HepG2 (cell line): ENCODE measurements around the gene KAT2A. TPM values are rescaled to one million over a fixed set of nuclear protein-coding genes. Genes with fewer than 3 reads are reported as not detected.
A peak's percentile ranks its signal among the peaks of the same experiment; 100 is the strongest.

Experiments used
- ATAC-seq: fragments of 200-7000 bp; cut with Tn5 transposase; 3 replicates; pipeline ENCODE4 v1.9.1; 2020; ENCODE audit warnings: mild to moderate bottlenecking, moderate library complexity
- BruUV-seq: library from RNA; stranded (reverse); fragments of 400-500 nt; replicated peaks from 2 replicates; lab custom pipeline; 2021; lab: Mats Ljungman, UMichigan
- CTCF ChIA-PET: fragments of 300-600 bp; formaldehyde crosslinking; extraction: SDS; loops from one replicate; lab custom pipeline; 2021; ENCODE audit warnings: low total read pairs, inconsistent platforms, low intra/inter-chr PET ratio; lab: Yijun Ruan, JAX
- POLR2A ChIA-PET: fragments of 350-600 bp; sonication (Branson Sonifier 250); formaldehyde crosslinking; loops from one replicate; lab custom pipeline; 2020; ENCODE audit warnings: antibody characterized with exemption, inconsistent platforms; lab: Yijun Ruan, JAX
- DNase-seq: peaks from one replicate; pipeline ENCODE4 v3.0.0-alpha.2; 2015; ENCODE audit warnings: low spot score
- FAIRE-seq: peaks from 3 replicates; lab custom pipeline; 2011; peaks lifted over from hg19 to GRCh38; lab: Jason Lieb, UNC
- H2AFZ ChIP-seq: one replicate; pipeline ENCODE4 v1.6.1; 2011; ENCODE audit warnings: low read length, inconsistent platforms
- H3K27ac ChIP-seq: fragments of 300-600 bp; 3 replicates; pipeline ENCODE4 v1.8.0; 2011; ENCODE audit warnings: mixed run types, mild to moderate bottlenecking, mixed read lengths, low read length, inconsistent platforms; ENCODE audit not compliant: insufficient read depth; ENCODE audit errors: extremely low read length
- H3K27me3 ChIP-seq, 2 experiments: fragments of 200-600 bp in 1 of 2; 2 replicates in 1 of 2; 3 replicates in 1 of 2; pipeline versions ENCODE4 v1.6.0 to v1.8.0; 2011; ENCODE audit warnings: low read length in 2 of 2, mild to moderate bottlenecking in 2 of 2, moderate library complexity in 2 of 2, inconsistent platforms in 1 of 2; ENCODE audit not compliant: insufficient read depth in 2 of 2, control insufficient read depth in 1 of 2
- H3K36me3 ChIP-seq, 2 experiments: fragments of 200-600 bp in 1 of 2; replicated peaks in 1 of 2; 2 replicates in 1 of 2; 3 replicates in 1 of 2; pipeline versions ENCODE4 v1.5.1 to v1.8.0; 2011; ENCODE audit warnings: low read length in 2 of 2, inconsistent platforms in 1 of 2; ENCODE audit not compliant: insufficient read depth in 2 of 2, control insufficient read depth in 1 of 2
- H3K4me1 ChIP-seq: 2 replicates; pipeline ENCODE4 v1.5.1; 2012; ENCODE audit warnings: low read length, inconsistent platforms; ENCODE audit not compliant: insufficient read depth
- H3K4me2 ChIP-seq: 2 replicates; pipeline ENCODE4 v1.6.0; 2011; ENCODE audit warnings: low read depth, low read length, inconsistent platforms
- H3K4me3 ChIP-seq, 3 experiments: fragments of 200-600 bp in 1 of 3; sonication (generic), shearing (Covaris generic) in 1 of 3; replicated peaks in 1 of 3; 2 replicates each; pipeline ENCODE4 v1.5.1; 2011 to 2016; ENCODE audit warnings: low read length in 3 of 3, inconsistent platforms in 2 of 3, low read depth in 2 of 3, mild to moderate bottlenecking in 2 of 3, control low read depth in 1 of 3, mixed read lengths in 1 of 3; ENCODE audit not compliant: insufficient read depth in 1 of 3
- H3K79me2 ChIP-seq: one replicate; pipeline ENCODE4 v1.6.1; 2011; ENCODE audit warnings: low read length, inconsistent platforms; ENCODE audit not compliant: insufficient read depth
- H3K9ac ChIP-seq: 2 replicates; pipeline ENCODE4 v1.6.0; 2011; ENCODE audit warnings: mild to moderate bottlenecking, low read depth, low read length, inconsistent platforms; ENCODE audit not compliant: insufficient read depth
- H3K9me3 ChIP-seq: 2 replicates; pipeline ENCODE4 v1.5.1; 2012; ENCODE audit warnings: mild to moderate bottlenecking, low read length
- H4K20me1 ChIP-seq: 2 replicates; pipeline ENCODE4 v1.6.0; 2011; ENCODE audit warnings: inconsistent platforms, mild to moderate bottlenecking, low read length, moderate library complexity; ENCODE audit not compliant: insufficient read depth
- CTCF ChIP-seq: sonication (generic); formaldehyde crosslinking; IDR thresholded peaks from 2 replicates; pipeline ENCODE4 v1.5.0; 2020; ENCODE audit warnings: mild to moderate bottlenecking, missing genetic modification reagents, moderate library complexity
- HOXA7 ChIP-seq: sonication (generic); formaldehyde crosslinking; IDR thresholded peaks from 2 replicates; pipeline ENCODE4 v1.8.1; 2022; ENCODE audit warnings: mild to moderate bottlenecking, missing genetic modification reagents, moderate library complexity
- MYNN ChIP-seq: sonication (generic); formaldehyde crosslinking; IDR thresholded peaks from 2 replicates; pipeline ENCODE4 v1.4.0; 2020; ENCODE audit warnings: mild to moderate bottlenecking, low read depth, missing genetic modification reagents
- RAD21 ChIP-seq: fragments of 450-650 bp; formaldehyde crosslinking; IDR thresholded peaks from 2 replicates; pipeline ENCODE4 v1.5.0; 2020; ENCODE audit warnings: mild to moderate bottlenecking
- SMAD1 ChIP-seq: sonication (generic); formaldehyde crosslinking; IDR thresholded peaks from 2 replicates; pipeline ENCODE4 v1.4.0; 2020; ENCODE audit warnings: missing genetic modification reagents, low read depth, mild to moderate bottlenecking, borderline replicate concordance
- SMC3 ChIP-seq: IDR thresholded peaks from 2 replicates; pipeline ENCODE4 v1.6.1; 2011; ENCODE audit warnings: low read length, improper control_type of control experiment
- STAG1 ChIP-seq: sonication (generic); formaldehyde crosslinking; IDR thresholded peaks from 2 replicates; pipeline ENCODE4 v1.4.0; 2020; ENCODE audit warnings: missing genetic modification reagents
- XRCC5 ChIP-seq: fragments of 200-400 bp; formaldehyde crosslinking; optimal IDR thresholded peaks from 2 replicates; pipeline ENCODE3; 2017; ENCODE audit warnings: mild to moderate bottlenecking, low read length
- ZNF143 ChIP-seq: sonication (generic); formaldehyde crosslinking; IDR thresholded peaks from 2 replicates; pipeline ENCODE4 v1.4.0; 2020; ENCODE audit warnings: missing genetic modification reagents
- ZNF451 ChIP-seq: sonication (generic); formaldehyde crosslinking; IDR thresholded peaks from 2 replicates; pipeline ENCODE4 v1.5.0; 2020; ENCODE audit warnings: mild to moderate bottlenecking, missing genetic modification reagents
- ZNF569 ChIP-seq: sonication (generic); formaldehyde crosslinking; IDR thresholded peaks from 2 replicates; pipeline ENCODE4 v1.5.0; 2020; ENCODE audit warnings: mild to moderate bottlenecking, missing genetic modification reagents, moderate library complexity, borderline replicate concordance
- ZNF629 ChIP-seq: sonication (generic); formaldehyde crosslinking; conservative IDR thresholded peaks from 2 replicates; pipeline ENCODE4 v1.5.0; 2020; ENCODE audit warnings: missing genetic modification reagents
- ZNF768 ChIP-seq: sonication (generic); formaldehyde crosslinking; IDR thresholded peaks from 2 replicates; pipeline ENCODE4 v1.4.0; 2020; ENCODE audit warnings: missing genetic modification reagents
- ZSCAN22 ChIP-seq: sonication (generic); formaldehyde crosslinking; IDR thresholded peaks from 2 replicates; pipeline ENCODE4 v1.4.0; 2020; ENCODE audit warnings: mild to moderate bottlenecking, missing genetic modification reagents
- ZSCAN5A ChIP-seq: sonication (generic); formaldehyde crosslinking; IDR thresholded peaks from 2 replicates; pipeline ENCODE4 v1.8.0; 2022; ENCODE audit warnings: mild to moderate bottlenecking, missing genetic modification reagents, borderline replicate concordance
- WGBS: methylation state at CpG from one replicate; pipeline ENCODE4 v1.1.6; 2017; ENCODE audit warnings: low lambda C conversion rate; 5-methylcytosine and 5-hydroxymethylcytosine counted together
- in situ Hi-C: cut with HindIII; loops from 2 replicates; pipeline ENCODE4 v1.10.0; 2017; ENCODE audit warnings: low pct_unique_long_range_greater_than_20kb; ENCODE audit not compliant: extremely low pct_ligation_motif_present
- intact Hi-C: fragments of 100-400 bp; cut with micrococcal nuclease; formaldehyde crosslinking; loops from one replicate; pipeline ENCODE4 v1.10.0; 2022; ENCODE audit not compliant: unreplicated experiment
- polyA plus RNA-seq, 8 experiments: library from polyadenylated mRNA; depleted of rRNA in 3 of 8; stranded (reverse) in 7 of 8; unstranded in 1 of 8; fragments of >200 nt; fragmentation: Illumina TruSeq in 4 of 8; extraction: Trizol in 4 of 8; gene quantifications; 2 replicates each; pipeline versions ENCODE4 v1.2.1 to v1.2.3, GENCODE V29; 2011 to 2016; ENCODE audit warnings: low read depth in 4 of 8, missing spikeins in 1 of 8, mixed read lengths in 1 of 8; ENCODE audit not compliant: insufficient read depth in 1 of 8
- total RNA-seq, 5 experiments: library from RNA; depleted of rRNA; stranded (reverse); fragments of >200 nt; fragmentation: Illumina TruSeq; extraction: Trizol; gene quantifications; 2 replicates each; pipeline ENCODE4 v1.2.3, GENCODE V29; 2016; ENCODE audit warnings: low read depth in 1 of 5

Gene KAT2A
- total and polyA plus RNA-seq, 2 of the 13 experiments (the other 11 are each of a cell fraction or from before 2014, with no cell fraction given): 29.1 to 90.4 TPM

GRCh38 chr17:42118545-42118944, 2.6 kb downstream of the KAT2A start:
- in situ Hi-C loops (no loop called here), intact Hi-C loops (no loop called here)
- Histone ChIP-seq H3K79me2 (no peaks in the 10 kb centered on the region), H3K4me3 (no peak overlapping the region), H3K27ac (no peak overlapping the region), H3K36me3 (peaks cover 7 to 35% of the 10 kb centered on the region in 2 experiments), H3K4me2 (no peak overlapping the region), H3K27me3 (no peaks in the 10 kb centered on the region), H3K9ac (no peak overlapping the region), H2AFZ (no peak overlapping the region), H4K20me1 (no peaks in the 10 kb centered on the region), H3K9me3 (no peaks in the 10 kb centered on the region), H3K4me1 (peaks cover 33% of the 10 kb centered on the region)
- FAIRE-seq: peak; percentile 67
- peak; percentile 81 for TF ChIP-seq XRCC5
- no peak for TF ChIP-seq HOXA7 (CRISPR knock-in tag)
- no peak for TF ChIP-seq SMAD1 (CRISPR knock-in tag)
- TF ChIP-seq MYNN (CRISPR knock-in tag): no peak
- peak; percentile 53 for TF ChIP-seq RAD21 (CRISPR knock-in tag)
- peak; percentile 69; the same call in 1 of the 2 replicates for TF ChIP-seq ZNF768 (CRISPR knock-in tag)
- peak; percentile 39; the same call in 1 of the 2 replicates for TF ChIP-seq SMC3
- TF ChIP-seq ZNF451: no peak
- TF ChIP-seq ZSCAN5A (CRISPR knock-in tag): no peak
- TF ChIP-seq ZNF569 (CRISPR knock-in tag): no peak
- TF ChIP-seq ZNF143 (CRISPR knock-in tag): 0 out of 2 replicates have a peak, but pooled peaks have one; percentile 14
- peak; percentile 71 for TF ChIP-seq STAG1
- peak; percentile 63 for TF ChIP-seq CTCF
- TF ChIP-seq ZSCAN22 (CRISPR knock-in tag): no peak
- no peak for TF ChIP-seq ZNF629 (CRISPR knock-in tag)
- ChIA-PET POLR2A (no interaction called here), CTCF (interaction anchor here (0.7 to 1.4 kb wide), 3 partner anchors 51 to 63 kb away, joined by 3 to 5 read pairs (median 3); partner anchors contain the start of gene KCNH4)
- no TSS peak for BruUV-seq
- 100% methylated on average over 2 of the region's 2 CpGs for WGBS
- ATAC-seq: peak; percentile 3; the same call in 1 of the 3 replicates
- peak; percentile 52 for DNase-seq
